GM10248 (cell line): ENCODE measurements around the gene FKBP15.

ENCODE experiments used
- CTCF ChIA-PET: fragments of 300-600 bp; sonication (Branson Sonifier 250); formaldehyde crosslinking; extraction: SDS; loops from one replicate; lab custom pipeline; 2021; ENCODE audit warnings: antibody characterized with exemption; lab: Yijun Ruan, JAX
- POLR2A ChIA-PET: fragments of 350-650 bp; sonication (Branson Sonifier 250); formaldehyde crosslinking; extraction: SDS; loops from one replicate; lab custom pipeline; 2020; ENCODE audit warnings: antibody characterized with exemption; lab: Yijun Ruan, JAX
- DNase-seq: peaks from one replicate; pipeline ENCODE4 v3.0.0; 2012; ENCODE audit errors: extremely low spot score
- CTCF ChIP-seq: IDR thresholded peaks from 2 replicates; pipeline ENCODE4 v1.5.1; 2012; ENCODE audit warnings: mild to moderate bottlenecking, low read depth; ENCODE audit errors: extremely low read depth, missing control alignments, control extremely low read depth

FKBP15 gene

GRCh38 chr9:113183956-113184488, 37.1 kb downstream of the FKBP15 start:
- CTCF ChIA-PET, result no interaction called here

GRCh38 chr9:113181165-113181564, 39.9 kb downstream of the FKBP15 start:
- DNase-seq, result no peak
- CTCF ChIA-PET, result interaction anchor here (1.3 kb wide), 1 partner anchor 16 kb away, joined by 3 read pairs; no protein-coding TSS in a partner anchor
- no peak for TF ChIP-seq CTCF
- POLR2A ChIA-PET, result no interaction called here

More at GRCh38 chr9:113183956-113184488, 37.1 kb downstream of the FKBP15 start:
- no peak for TF ChIP-seq CTCF
- DNase-seq, result no peak
- POLR2A ChIA-PET, result no interaction called here

GRCh38 chr9:113179839-113180238, 41.2 kb downstream of the FKBP15 start:
- no peak for TF ChIP-seq CTCF
- no peak for DNase-seq
- POLR2A ChIA-PET, result no interaction called here
- CTCF ChIA-PET, result interaction anchor here (0.9 to 2.4 kb wide), 3 partner anchors 10 to 31 kb away, joined by 3 to 6 read pairs (median 3); no protein-coding TSS in a partner anchor

GRCh38 chr9:113178087-113178486, 43.0 kb downstream of the FKBP15 start:
- POLR2A ChIA-PET, result no interaction called here
- CTCF ChIA-PET, result no interaction called here

GRCh38 chr9:113177251-113177650, 43.8 kb downstream of the FKBP15 start:
- ChIA-PET CTCF (interaction anchor here (0.9 kb wide), 1 partner anchor 13 kb away, joined by 3 read pairs; no protein-coding TSS in a partner anchor), POLR2A (no interaction called here)
- DNase-seq, result no peak
- no peak for TF ChIP-seq CTCF

More at GRCh38 chr9:113178087-113178486, 43.0 kb downstream of the FKBP15 start:
- no peak for TF ChIP-seq CTCF
- no peak for DNase-seq

GRCh38 chr9:113176803-113177202, 44.3 kb downstream of the FKBP15 start:
- TF ChIP-seq CTCF, result no peak
- ChIA-PET CTCF (interaction anchor here (0.9 to 1.0 kb wide), 2 partner anchors 9 to 14 kb away, joined by 3 read pairs; no protein-coding TSS in a partner anchor), POLR2A (no interaction called here)
- no peak for DNase-seq
